Measurements from ENCODE around the gene BRIX1.
A peak's percentile ranks its signal among the peaks of the same experiment; 100 is the strongest.
"Not testable (repeated sequence)": the region's sequence is repeated elsewhere in the genome, so short reads cannot be mapped to it uniquely, and the experiment has no call there.

Gene BRIX1

GRCh38 chr5:34915856-34916192 is 313 bp downstream of the BRIX1 start:
- DNase-seq: no peak

GRCh38 chr5:34916518-34916917 is 1.0 kb downstream of the BRIX1 start:
- no peak for DNase-seq

GRCh38 chr5:34918025-34918424 is 2.5 kb downstream of the BRIX1 start:
- DNase-seq: no peak

GRCh38 chr5:34919077-34919476 is 3.6 kb downstream of the BRIX1 start:
- DNase-seq: no peak

DNA sequence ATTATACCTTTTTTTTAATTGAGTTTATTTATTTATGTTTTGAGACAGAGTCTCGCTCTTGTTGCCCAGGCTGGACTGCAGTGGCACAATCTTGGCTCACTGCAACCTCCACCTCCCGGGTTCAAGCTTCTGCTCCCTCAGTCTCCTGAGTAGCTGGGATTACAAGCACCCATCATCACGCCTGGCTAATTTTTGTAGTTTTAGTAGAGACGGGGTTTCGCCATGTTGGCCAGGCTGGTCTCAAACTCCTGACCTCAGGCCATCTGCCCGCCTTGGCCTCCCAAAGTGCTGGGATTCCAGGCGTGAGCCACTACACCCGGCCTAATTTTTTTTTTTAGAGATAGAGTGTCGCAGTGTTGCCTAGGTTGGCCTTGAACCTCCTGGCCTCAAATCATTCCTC is 7.7 kb downstream of the BRIX1 start:
- not testable (repeated sequence) for DNase-seq

GRCh38 chr5:34923694-34924461 is 8.4 kb downstream of the BRIX1 start:
- no peak for DNase-seq

DNA sequence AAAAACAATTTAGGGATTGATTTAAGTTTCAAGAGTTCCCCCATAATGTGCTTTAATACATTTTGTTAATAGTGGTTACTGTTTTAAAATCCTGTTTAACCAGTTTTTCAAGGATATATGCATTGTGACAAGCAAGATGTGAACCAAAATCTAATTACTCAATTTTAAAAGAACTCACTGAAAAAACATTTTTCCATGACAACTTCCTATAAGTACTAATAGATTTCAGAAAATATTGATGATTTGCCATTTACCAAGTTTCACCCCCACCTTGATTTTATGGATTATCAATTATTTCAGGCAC is 8.9 kb downstream of the BRIX1 start:
- no peak for DNase-seq

- no peak for DNase-seq
Observed at GRCh38 chr5:34926318-34926888, 10.9 kb downstream of the BRIX1 start.

DNA sequence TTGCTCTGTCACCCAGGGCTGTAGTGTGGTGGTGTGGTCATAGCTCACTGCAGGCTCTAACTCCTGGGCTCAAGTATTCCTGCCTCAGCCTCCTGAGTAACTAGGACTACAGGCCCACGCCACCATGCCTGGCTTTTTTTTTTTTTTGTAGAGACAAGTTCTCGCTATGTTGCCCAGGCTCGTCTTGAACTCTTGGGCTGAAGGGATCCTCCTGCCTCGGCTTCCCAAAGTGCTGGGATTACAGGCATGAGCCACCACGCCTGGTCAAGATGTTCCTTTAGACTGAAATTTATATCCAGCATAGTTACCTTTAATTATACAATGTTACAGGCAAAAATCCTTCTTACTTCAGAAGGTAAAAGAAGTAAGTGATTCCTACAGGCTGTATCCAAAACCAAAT is 12.3 kb downstream of the BRIX1 start:
- DNase-seq: no peak

- no peak for DNase-seq
Observed at GRCh38 chr5:34928267-34928666, 12.8 kb downstream of the BRIX1 start.

DNA sequence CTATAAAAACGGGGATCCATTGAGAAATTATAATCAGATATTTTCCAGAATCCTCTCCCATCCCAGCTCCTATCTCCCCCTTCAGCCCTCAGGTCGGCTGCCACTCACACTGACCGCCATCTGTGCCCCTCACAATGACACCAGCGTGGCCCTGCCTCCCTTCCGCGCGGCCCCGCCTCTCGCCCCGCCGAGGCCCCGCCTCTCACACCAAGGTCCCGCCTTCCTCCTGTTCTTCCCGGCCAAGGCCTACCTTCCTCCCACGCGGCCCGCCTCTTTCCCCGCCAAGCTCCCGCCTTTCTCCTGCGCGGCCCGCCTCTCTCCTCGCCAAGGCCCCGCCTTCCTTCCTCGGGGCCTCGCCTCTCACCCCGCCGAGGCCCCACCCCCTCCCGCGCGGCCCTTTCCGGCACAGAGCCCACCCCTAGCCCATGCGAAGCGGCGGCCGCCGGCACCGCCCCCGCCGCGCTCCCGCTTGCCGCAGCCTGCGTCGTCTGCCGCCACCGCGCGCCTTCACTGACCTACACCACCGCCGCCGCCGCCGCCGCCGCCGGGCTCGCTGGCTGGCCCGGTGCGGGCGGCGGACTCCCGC is 13.7 kb downstream of the BRIX1 start, which contains the start of gene DNAJC21:
Gene DNAJC21 (plus strand): TSS at position 426 of the 586 bp plus-strand sequence. CDS start 261 bp downstream, outside the sequence.
- DNase-seq: peak; percentile 90

DNA sequence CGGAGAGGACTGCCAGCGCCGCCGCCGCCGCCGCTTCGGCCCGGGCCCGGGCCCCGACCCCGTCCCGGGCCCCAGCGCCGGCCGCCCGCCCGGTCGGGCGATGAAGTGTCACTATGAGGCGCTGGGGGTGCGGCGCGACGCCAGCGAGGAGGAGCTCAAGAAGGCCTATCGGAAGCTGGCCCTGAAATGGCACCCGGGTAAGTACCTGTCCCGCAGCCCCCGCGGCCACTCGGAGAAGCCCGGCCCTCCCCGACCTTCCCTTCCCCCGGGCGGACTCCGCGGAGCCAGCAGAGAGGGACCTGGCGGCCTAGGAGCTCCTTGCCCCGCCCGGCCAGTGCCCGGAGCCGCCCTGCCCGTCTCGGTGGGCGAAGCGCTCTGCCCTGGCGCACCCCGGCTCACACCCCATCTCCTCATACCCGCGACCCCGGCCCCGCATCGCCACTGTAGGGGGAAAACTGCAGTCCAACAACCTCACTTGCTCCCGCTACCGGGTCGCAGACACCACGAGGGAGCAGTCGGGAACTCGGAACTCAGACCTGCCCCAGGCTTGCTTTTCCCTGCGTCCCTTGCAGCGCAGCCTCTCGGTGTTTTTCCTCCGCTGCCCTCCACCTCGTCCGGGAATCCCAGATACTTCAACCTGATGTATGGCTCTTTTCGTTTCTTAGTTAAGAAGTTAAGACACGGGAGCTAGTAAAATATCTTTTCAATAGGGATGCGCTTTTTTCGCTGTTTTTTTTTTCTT is 14.4 kb downstream of the BRIX1 start:
- peak; percentile 46 for DNase-seq

GRCh38 chr5:34930462-34930844 is 14.9 kb downstream of the BRIX1 start:
- no peak for DNase-seq

DNA sequence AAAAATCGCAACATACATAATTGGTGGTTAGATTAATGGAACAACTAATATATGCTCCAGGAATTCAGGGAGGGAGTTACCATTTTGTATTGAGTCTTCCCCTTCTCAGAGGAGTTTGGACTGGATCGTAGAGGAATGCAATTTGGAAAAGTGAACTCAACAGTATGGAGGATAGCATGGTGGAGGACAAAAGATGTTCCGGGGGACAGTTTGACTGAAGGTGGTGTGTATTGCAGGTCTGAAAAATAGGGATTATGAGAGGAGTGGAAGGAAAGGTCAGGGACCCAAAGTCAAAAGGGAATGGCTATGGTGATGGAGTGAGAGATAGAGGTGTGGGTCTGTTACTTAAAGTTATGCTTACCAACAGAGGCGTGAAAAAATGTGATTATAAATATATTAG is 15.4 kb downstream of the BRIX1 start:
- no peak for DNase-seq

GRCh38 chr5:34932947-34933346 is 17.4 kb downstream of the BRIX1 start:
- DNase-seq: no peak

DNA sequence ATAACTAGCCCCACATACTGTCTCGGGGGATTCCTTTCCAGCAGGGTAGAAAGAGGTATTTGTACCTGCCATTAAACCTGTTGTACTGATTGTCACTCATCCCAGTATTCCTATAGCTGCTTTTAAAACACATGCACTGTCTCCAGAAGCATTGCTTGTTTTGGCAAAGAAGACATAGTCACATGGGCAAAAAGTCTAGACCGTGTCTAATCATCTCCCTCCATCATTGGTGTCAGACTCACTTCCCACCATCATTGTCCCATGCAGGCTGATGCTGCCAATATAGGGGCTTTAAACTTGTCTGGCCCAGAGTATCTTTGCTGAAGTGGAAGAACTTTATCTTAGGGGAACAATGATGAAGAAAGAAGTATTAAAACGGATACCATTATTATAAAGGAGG is 26.4 kb downstream of the BRIX1 start:
- DNase-seq: no peak

GRCh38 chr5:34944044-34944443 is 28.5 kb downstream of the BRIX1 start:
- no peak for DNase-seq

DNA sequence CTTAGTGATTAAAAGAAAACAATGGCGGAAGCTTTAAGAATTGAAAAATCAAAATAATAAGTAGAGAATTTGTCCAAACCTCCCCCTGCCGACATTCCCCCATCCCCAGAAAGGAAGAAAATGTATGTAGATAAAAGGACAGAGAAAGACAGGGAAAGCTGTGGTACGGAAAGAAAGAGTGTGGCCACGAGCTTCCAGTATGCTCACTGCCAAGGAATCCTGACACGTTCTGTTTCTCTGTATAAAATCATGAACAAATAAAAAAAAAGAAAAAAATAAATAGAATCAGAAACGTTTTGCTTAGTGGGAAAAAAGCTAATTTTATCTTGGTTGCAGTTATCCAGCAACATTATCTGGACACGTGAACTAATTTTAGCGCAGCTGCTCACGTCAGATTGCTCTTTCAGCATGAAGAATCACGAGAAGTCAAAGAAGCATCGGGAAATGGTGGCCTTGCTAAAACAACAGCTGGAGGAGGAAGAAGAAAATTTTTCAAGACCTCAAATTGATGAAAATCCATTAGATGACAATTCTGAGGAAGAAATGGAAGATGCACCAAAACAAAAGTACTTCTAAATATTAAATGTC is 29.0 kb downstream of the BRIX1 start:
- DNase-seq: no peak

- DNase-seq: no peak
Observed at GRCh38 chr5:34957321-34957720, 41.8 kb downstream of the BRIX1 start.

GRCh38 chr5:34957857-34958690 is 42.6 kb downstream of the BRIX1 start:
- DNase-seq: no peak

GRCh38 chr5:34959323-34959722 is 43.8 kb downstream of the BRIX1 start:
- no peak for DNase-seq

GRCh38 chr5:34967540-34967939 is 52.0 kb downstream of the BRIX1 start:
- no peak for DNase-seq

- no peak for DNase-seq
Observed at GRCh38 chr5:34968258-34968657, 52.7 kb downstream of the BRIX1 start.
